ENCODE results near the gene LRMDA.

LRMDA gene

GRCh38 chr10:76436981-76437380 lies 1005.6 kb downstream of the LRMDA start:
- no peak for DNase-seq

- no peak for DNase-seq
These were observed 1009.0 kb downstream of the LRMDA start for GRCh38 chr10:76440426-76440825.

GRCh38 chr10:76442113-76442512 lies 1010.7 kb downstream of the LRMDA start:
- no peak for DNase-seq

GRCh38 chr10:76444034-76444800 lies 1012.8 kb downstream of the LRMDA start:
- DNase-seq, result no peak

- no peak for DNase-seq
These were observed 1016.2 kb downstream of the LRMDA start for GRCh38 chr10:76447578-76447977.

GRCh38 chr10:76451911-76452310 lies 1020.5 kb downstream of the LRMDA start:
- DNase-seq, result no peak

- no peak for DNase-seq
These were observed 1021.9 kb downstream of the LRMDA start for GRCh38 chr10:76453332-76453731.

- DNase-seq, result no peak
These were observed 1022.6 kb downstream of the LRMDA start for GRCh38 chr10:76453997-76454396.

GRCh38 chr10:76454506-76455140 lies 1023.2 kb downstream of the LRMDA start:
- no peak for DNase-seq

- DNase-seq, result no peak
These were observed 1024.8 kb downstream of the LRMDA start for GRCh38 chr10:76456197-76456596.

- no peak for DNase-seq
These were observed 1027.7 kb downstream of the LRMDA start for GRCh38 chr10:76459016-76459730.

- DNase-seq, result no peak
These were observed 1029.6 kb downstream of the LRMDA start for GRCh38 chr10:76461024-76461423.

GRCh38 chr10:76463111-76463510 lies 1031.7 kb downstream of the LRMDA start:
- no peak for DNase-seq

GRCh38 chr10:76466836-76467503 lies 1035.5 kb downstream of the LRMDA start:
- no peak for DNase-seq

- DNase-seq, result no peak
These were observed 1038.3 kb downstream of the LRMDA start for GRCh38 chr10:76469675-76470074.

GRCh38 chr10:76479103-76479790 lies 1047.8 kb downstream of the LRMDA start:
- no peak for DNase-seq

GRCh38 chr10:76481178-76481577 lies 1049.8 kb downstream of the LRMDA start:
- DNase-seq, result no peak

- DNase-seq, result no peak
These were observed 1056.2 kb downstream of the LRMDA start for GRCh38 chr10:76487582-76487981.

GRCh38 chr10:76488602-76489001 lies 1057.2 kb downstream of the LRMDA start:
- no peak for DNase-seq

- DNase-seq, result no peak
These were observed 1059.8 kb downstream of the LRMDA start for GRCh38 chr10:76491216-76491615.

- DNase-seq, result no peak
These were observed 1060.6 kb downstream of the LRMDA start for GRCh38 chr10:76492026-76492425.

GRCh38 chr10:76492678-76493472 lies 1061.5 kb downstream of the LRMDA start:
- DNase-seq, result no peak
